Glomerular endothelial cell (primary cell): ENCODE results near the gene MYH11. TPM values are rescaled to one million over a fixed set of nuclear protein-coding genes. Genes with fewer than 3 reads are reported as not detected.

Experiments
- DNase-seq: peaks from one replicate; pipeline ENCODE4 v3.0.0-alpha.2; 2011; ENCODE audit warnings: low read depth, low spot score; ENCODE audit errors: extremely low read depth
- total RNA-seq: library from RNA; depleted of rRNA; stranded (reverse); fragments of >200 nt; gene quantifications from 2 replicates; pipeline ENCODE4 v1.2.3, GENCODE V29; 2015

Gene MYH11
- total RNA-seq: not detected in 2 replicates

- no peak for DNase-seq
These were observed at the start of gene MYH11 for GRCh38 chr16:15856901-15857698. Gene MYH11, minus strand, starts transcription at chr16:15857028. Its CDS starts 18,776 bp downstream, at chr16:15838252.

- no peak for DNase-seq
These were observed 49.6 kb upstream of the MYH11 start for GRCh38 chr16:15906439-15906838.

- no peak for DNase-seq
These were observed 47.1 kb upstream of the MYH11 start for GRCh38 chr16:15903960-15904359.

- no peak for DNase-seq
These were observed 44.2 kb upstream of the MYH11 start for GRCh38 chr16:15900901-15901500.

- DNase-seq: no peak
These were observed 43.5 kb upstream of the MYH11 start for GRCh38 chr16:15900357-15900756.

- no peak for DNase-seq
These were observed 42.8 kb upstream of the MYH11 start for GRCh38 chr16:15899538-15900100.

GRCh38 chr16:15898654-15899053 is 41.8 kb upstream of the MYH11 start:
- DNase-seq: no peak

- no peak for DNase-seq
These were observed 41.0 kb upstream of the MYH11 start for GRCh38 chr16:15897834-15898254.

GRCh38 chr16:15897121-15897780 is 40.4 kb upstream of the MYH11 start:
- DNase-seq: no peak

- no peak for DNase-seq
These were observed 37.9 kb upstream of the MYH11 start for GRCh38 chr16:15894571-15895374.

GRCh38 chr16:15891508-15891907 is 34.7 kb upstream of the MYH11 start:
- no peak for DNase-seq

GRCh38 chr16:15888072-15888976 is 31.5 kb upstream of the MYH11 start, which contains the start of gene CEP20:
Gene CEP20, minus strand, starts transcription at chr16:15888603. Its CDS starts 18 bp downstream, at chr16:15888585.
- DNase-seq: peak; percentile 91

GRCh38 chr16:15887283-15887682 is 30.5 kb upstream of the MYH11 start:
- DNase-seq: no peak

- no peak for DNase-seq
These were observed 29.2 kb upstream of the MYH11 start for GRCh38 chr16:15886078-15886477.

- no peak for DNase-seq
These were observed 28.8 kb upstream of the MYH11 start for GRCh38 chr16:15885560-15886001.

GRCh38 chr16:15882563-15882962 is 25.7 kb upstream of the MYH11 start:
- DNase-seq: no peak

GRCh38 chr16:15881794-15882379 is 25.1 kb upstream of the MYH11 start:
- no peak for DNase-seq

- no peak for DNase-seq
These were observed 23.8 kb upstream of the MYH11 start for GRCh38 chr16:15880434-15881308.
